K562 (cell line): Measurements from ENCODE around the gene ZSWIM8. TPM values are rescaled to one million over a fixed set of nuclear protein-coding genes. Genes with fewer than 3 reads are reported as not detected.

ENCODE experiments used
- BCOR ChIP-seq: fragments of 450-650 bp; IDR thresholded peaks from 2 replicates; pipeline ENCODE4 v1.6.1; 2016
- CREBBP ChIP-seq: IDR thresholded peaks from one replicate; pipeline ENCODE4 v1.6.1; 2012; ENCODE audit warnings: low read depth, mild to moderate bottlenecking, control low read depth, inconsistent platforms, low read length
- ELF1 ChIP-seq: fragments of 200-800 bp; sonication (Bioruptor generic); IDR thresholded peaks from 2 replicates; pipeline ENCODE4 v1.6.1; 2016; ENCODE audit warnings: missing genetic modification characterization, missing compliant biosample characterization
- ETV1 ChIP-seq: fragments of 450-650 bp; conservative IDR thresholded peaks from 2 replicates; pipeline ENCODE4 v1.6.1; 2016; ENCODE audit warnings: missing genetic modification characterization, control low read depth, low read depth, missing compliant biosample characterization
- LEF1 ChIP-seq: fragments of 450-650 bp; IDR thresholded peaks from 2 replicates; pipeline ENCODE4 v1.6.1; 2016; ENCODE audit warnings: mild to moderate bottlenecking
- RB1 ChIP-seq: fragments of 450-650 bp; IDR thresholded peaks from 2 replicates; pipeline ENCODE4 v1.6.1; 2017; ENCODE audit warnings: low read depth, mild to moderate bottlenecking
- SAFB2 ChIP-seq: fragments of 200-400 bp; formaldehyde crosslinking; IDR thresholded peaks from 2 replicates; pipeline ENCODE4 v1.6.1; 2018; ENCODE audit warnings: borderline replicate concordance, low read length, low read depth, moderate library complexity; ENCODE audit not compliant: severe bottlenecking
- SMARCA5 ChIP-seq: fragments of 450-650 bp; IDR thresholded peaks from 2 replicates; pipeline ENCODE4 v1.6.1; 2016
- SMARCC2 ChIP-seq: fragments of 450-650 bp; IDR thresholded peaks from 2 replicates; pipeline ENCODE4 v1.6.1; 2017; ENCODE audit warnings: antibody characterized with exemption, moderate library complexity, mild to moderate bottlenecking, low read depth
- STAT5B ChIP-seq: fragments of 250-450 bp; sonication (Bioruptor Pico); IDR thresholded peaks from 2 replicates; pipeline ENCODE4 v1.8.0; 2021; ENCODE audit warnings: mild to moderate bottlenecking, inconsistent platforms
- ZKSCAN8 ChIP-seq: fragments of 200-800 bp; sonication (Bioruptor generic); IDR thresholded peaks from 2 replicates; pipeline ENCODE4 v1.6.1; 2016; ENCODE audit warnings: missing genetic modification characterization, missing compliant biosample characterization
- ZNF224 ChIP-seq: sonication (generic); formaldehyde crosslinking; IDR thresholded peaks from 2 replicates; pipeline ENCODE4 v1.8.0; 2022; ENCODE audit warnings: mild to moderate bottlenecking, missing genetic modification reagents
- ZNF75A ChIP-seq: fragments of 450-650 bp; formaldehyde crosslinking; IDR thresholded peaks from 2 replicates; pipeline ENCODE4 v1.4.0; 2020; ENCODE audit warnings: mild to moderate bottlenecking
- polyA plus RNA-seq, 8 experiments: library from polyadenylated mRNA; depleted of rRNA in 4 of 8; stranded (reverse) in 5 of 8; unstranded in 3 of 8; fragments of >200 nt; fragmentation: Nextera tagmentation in 2 of 8; fragmentation: Illumina TruSeq in 1 of 8; extraction: Ambion mirVana in 2 of 8; extraction: Trizol in 1 of 8; gene quantifications; 2 replicates each; pipeline versions ENCODE4 v1.2.1 to v1.2.3, GENCODE V29; 2011 to 2014; ENCODE audit warnings: inconsistent platforms in 1 of 8, missing spikeins in 1 of 8
- total RNA-seq, 7 experiments: library from RNA; depleted of rRNA in 6 of 7; stranded (reverse); fragments of >200 nt in 6 of 7; fragmentation: Illumina TruSeq in 2 of 7; extraction: Trizol in 2 of 7; gene quantifications; 2 replicates each; pipeline versions ENCODE4 v1.2.1 to v1.2.3, GENCODE V29; 2011 to 2021; ENCODE audit warnings: low replicate concordance in 1 of 7
- TF ChIP-seq, protein P1 (sequence below), 3 experiments: fragments of 200-800 bp in 1 of 3; fragments of 250-450 bp in 1 of 3; fragments of 450-650 bp in 1 of 3; sonication (Bioruptor Pico) in 1 of 3; sonication (Bioruptor generic) in 1 of 3; formaldehyde crosslinking in 1 of 3; IDR thresholded peaks; 2 replicates each; pipeline versions ENCODE4 v1.6.1 to v1.8.0; 2016 to 2022; ENCODE audit warnings: mild to moderate bottlenecking in 2 of 3, missing genetic modification characterization in 2 of 3, missing compliant biosample characterization in 1 of 3, moderate library complexity in 1 of 3
- TF ChIP-seq, protein P2 (sequence below): fragments of 450-650 bp; formaldehyde crosslinking; IDR thresholded peaks from 2 replicates; pipeline ENCODE4 v1.4.0; 2020; ENCODE audit warnings: mild to moderate bottlenecking, moderate library complexity
- TF ChIP-seq, protein P3 (sequence below): fragments of 450-650 bp; formaldehyde crosslinking; IDR thresholded peaks from 2 replicates; pipeline ENCODE4 v1.4.0; 2020; ENCODE audit warnings: mild to moderate bottlenecking, moderate library complexity
- TF ChIP-seq, protein P4 (sequence below): sonication (generic); formaldehyde crosslinking; IDR thresholded peaks from 2 replicates; pipeline ENCODE4 v1.8.1; 2023; ENCODE audit warnings: mild to moderate bottlenecking, missing genetic modification reagents
- TF ChIP-seq, protein P5 (sequence below): IDR thresholded peaks from 2 replicates; pipeline ENCODE4 v1.6.1; 2014; ENCODE audit warnings: antibody characterized with exemption

Gene ZSWIM8
- total and polyA plus RNA-seq, 9 of the 15 experiments (the other 6 are each of a cell fraction or from before 2014, with no cell fraction given): 5.6 to 47.8 (median 26.7) TPM

DNA sequence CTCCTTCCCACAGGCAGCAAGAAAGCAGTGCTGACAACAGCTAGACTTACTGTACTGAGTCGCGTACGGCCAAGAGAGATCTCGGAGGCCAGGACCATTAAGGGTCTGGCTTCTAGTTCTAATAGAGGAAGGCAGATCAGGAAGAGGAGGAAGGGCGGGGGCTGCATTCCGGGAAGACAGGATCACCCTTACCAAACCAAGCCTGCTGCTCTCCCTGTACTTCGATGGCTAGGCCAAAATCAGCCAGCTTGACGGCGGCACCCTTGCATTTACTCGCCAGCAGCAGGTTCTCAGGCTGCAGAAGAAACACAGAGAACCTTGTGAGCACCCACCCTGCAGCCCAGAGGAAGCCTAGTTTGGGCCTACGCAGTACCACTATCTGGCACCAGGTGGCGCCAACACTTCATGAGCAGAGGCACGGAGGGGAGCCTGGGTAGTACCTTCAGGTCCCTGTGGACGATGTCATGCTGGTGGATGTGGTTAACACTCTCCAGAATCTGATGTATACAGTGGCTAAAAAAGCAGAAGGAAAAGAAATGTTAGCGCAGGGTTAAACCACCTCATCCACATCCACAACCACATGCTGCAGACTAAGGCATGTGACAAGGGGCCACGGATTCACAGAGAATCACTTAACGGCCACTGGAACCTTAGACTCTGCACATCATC, 63.5 kb downstream of the ZSWIM8 start (continued):
- TF ChIP-seq, protein P1, sequence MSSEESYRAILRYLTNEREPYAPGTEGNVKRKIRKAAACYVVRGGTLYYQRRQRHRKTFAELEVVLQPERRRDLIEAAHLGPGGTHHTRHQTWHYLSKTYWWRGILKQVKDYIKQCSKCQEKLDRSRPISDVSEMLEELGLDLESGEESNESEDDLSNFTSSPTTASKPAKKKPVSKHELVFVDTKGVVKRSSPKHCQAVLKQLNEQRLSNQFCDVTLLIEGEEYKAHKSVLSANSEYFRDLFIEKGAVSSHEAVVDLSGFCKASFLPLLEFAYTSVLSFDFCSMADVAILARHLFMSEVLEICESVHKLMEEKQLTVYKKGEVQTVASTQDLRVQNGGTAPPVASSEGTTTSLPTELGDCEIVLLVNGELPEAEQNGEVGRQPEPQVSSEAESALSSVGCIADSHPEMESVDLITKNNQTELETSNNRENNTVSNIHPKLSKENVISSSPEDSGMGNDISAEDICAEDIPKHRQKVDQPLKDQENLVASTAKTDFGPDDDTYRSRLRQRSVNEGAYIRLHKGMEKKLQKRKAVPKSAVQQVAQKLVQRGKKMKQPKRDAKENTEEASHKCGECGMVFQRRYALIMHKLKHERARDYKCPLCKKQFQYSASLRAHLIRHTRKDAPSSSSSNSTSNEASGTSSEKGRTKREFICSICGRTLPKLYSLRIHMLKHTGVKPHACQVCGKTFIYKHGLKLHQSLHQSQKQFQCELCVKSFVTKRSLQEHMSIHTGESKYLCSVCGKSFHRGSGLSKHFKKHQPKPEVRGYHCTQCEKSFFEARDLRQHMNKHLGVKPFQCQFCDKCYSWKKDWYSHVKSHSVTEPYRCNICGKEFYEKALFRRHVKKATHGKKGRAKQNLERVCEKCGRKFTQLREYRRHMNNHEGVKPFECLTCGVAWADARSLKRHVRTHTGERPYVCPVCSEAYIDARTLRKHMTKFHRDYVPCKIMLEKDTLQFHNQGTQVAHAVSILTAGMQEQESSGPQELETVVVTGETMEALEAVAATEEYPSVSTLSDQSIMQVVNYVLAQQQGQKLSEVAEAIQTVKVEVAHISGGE (CRISPR knock-in tag; IDR thresholded peaks at IDR 0.05): no peak
- no peak for TF ChIP-seq ZNF224 (CRISPR knock-in tag)
- TF ChIP-seq, protein P2, sequence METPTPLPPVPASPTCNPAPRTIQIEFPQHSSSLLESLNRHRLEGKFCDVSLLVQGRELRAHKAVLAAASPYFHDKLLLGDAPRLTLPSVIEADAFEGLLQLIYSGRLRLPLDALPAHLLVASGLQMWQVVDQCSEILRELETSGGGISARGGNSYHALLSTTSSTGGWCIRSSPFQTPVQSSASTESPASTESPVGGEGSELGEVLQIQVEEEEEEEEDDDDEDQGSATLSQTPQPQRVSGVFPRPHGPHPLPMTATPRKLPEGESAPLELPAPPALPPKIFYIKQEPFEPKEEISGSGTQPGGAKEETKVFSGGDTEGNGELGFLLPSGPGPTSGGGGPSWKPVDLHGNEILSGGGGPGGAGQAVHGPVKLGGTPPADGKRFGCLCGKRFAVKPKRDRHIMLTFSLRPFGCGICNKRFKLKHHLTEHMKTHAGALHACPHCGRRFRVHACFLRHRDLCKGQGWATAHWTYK (CRISPR knock-in tag): peak; percentile 90; the same call in 1 of the 2 replicates
- no peak for TF ChIP-seq SMARCA5
- TF ChIP-seq CREBBP: no peak
- TF ChIP-seq, protein P3, sequence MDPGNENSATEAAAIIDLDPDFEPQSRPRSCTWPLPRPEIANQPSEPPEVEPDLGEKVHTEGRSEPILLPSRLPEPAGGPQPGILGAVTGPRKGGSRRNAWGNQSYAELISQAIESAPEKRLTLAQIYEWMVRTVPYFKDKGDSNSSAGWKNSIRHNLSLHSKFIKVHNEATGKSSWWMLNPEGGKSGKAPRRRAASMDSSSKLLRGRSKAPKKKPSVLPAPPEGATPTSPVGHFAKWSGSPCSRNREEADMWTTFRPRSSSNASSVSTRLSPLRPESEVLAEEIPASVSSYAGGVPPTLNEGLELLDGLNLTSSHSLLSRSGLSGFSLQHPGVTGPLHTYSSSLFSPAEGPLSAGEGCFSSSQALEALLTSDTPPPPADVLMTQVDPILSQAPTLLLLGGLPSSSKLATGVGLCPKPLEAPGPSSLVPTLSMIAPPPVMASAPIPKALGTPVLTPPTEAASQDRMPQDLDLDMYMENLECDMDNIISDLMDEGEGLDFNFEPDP (CRISPR knock-in tag): no peak
- no peak for TF ChIP-seq STAT5B (CRISPR knock-in tag)
- no peak for TF ChIP-seq ETV1 (tag)
- no peak for TF ChIP-seq SMARCC2
- TF ChIP-seq, protein P4, sequence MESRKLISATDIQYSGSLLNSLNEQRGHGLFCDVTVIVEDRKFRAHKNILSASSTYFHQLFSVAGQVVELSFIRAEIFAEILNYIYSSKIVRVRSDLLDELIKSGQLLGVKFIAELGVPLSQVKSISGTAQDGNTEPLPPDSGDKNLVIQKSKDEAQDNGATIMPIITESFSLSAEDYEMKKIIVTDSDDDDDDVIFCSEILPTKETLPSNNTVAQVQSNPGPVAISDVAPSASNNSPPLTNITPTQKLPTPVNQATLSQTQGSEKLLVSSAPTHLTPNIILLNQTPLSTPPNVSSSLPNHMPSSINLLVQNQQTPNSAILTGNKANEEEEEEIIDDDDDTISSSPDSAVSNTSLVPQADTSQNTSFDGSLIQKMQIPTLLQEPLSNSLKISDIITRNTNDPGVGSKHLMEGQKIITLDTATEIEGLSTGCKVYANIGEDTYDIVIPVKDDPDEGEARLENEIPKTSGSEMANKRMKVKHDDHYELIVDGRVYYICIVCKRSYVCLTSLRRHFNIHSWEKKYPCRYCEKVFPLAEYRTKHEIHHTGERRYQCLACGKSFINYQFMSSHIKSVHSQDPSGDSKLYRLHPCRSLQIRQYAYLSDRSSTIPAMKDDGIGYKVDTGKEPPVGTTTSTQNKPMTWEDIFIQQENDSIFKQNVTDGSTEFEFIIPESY (CRISPR knock-in tag): peak; percentile 54; the same call in 1 of the 2 replicates
- TF ChIP-seq BCOR: no peak
- no peak for TF ChIP-seq ZNF75A (CRISPR knock-in tag)
- TF ChIP-seq, protein P5, sequence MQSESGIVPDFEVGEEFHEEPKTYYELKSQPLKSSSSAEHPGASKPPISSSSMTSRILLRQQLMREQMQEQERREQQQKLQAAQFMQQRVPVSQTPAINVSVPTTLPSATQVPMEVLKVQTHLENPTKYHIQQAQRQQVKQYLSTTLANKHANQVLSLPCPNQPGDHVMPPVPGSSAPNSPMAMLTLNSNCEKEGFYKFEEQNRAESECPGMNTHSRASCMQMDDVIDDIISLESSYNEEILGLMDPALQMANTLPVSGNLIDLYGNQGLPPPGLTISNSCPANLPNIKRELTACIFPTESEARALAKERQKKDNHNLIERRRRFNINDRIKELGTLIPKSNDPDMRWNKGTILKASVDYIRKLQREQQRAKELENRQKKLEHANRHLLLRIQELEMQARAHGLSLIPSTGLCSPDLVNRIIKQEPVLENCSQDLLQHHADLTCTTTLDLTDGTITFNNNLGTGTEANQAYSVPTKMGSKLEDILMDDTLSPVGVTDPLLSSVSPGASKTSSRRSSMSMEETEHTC: no peak
- TF ChIP-seq ZKSCAN8 (CRISPR knock-in tag): peak; percentile 97
- no peak for TF ChIP-seq SAFB2
- 0 out of 2 replicates have a peak, but pooled peaks have one; percentile 77 for TF ChIP-seq RB1
- TF ChIP-seq LEF1: no peak
- no peak for TF ChIP-seq ELF1 (tag)
